GM18907 (cell line): ENCODE data around the gene NLGN4Y.
"Not testable (repeated sequence)": the region's sequence is repeated elsewhere in the genome, so short reads cannot be mapped to it uniquely, and the experiment has no call there.

Experiments used
- ATAC-seq: cut with Tn5 transposase; IDR thresholded peaks from one replicate; pipeline ENCODE4 v1.9.1; 2021; ENCODE audit warnings: mild to moderate bottlenecking, moderate library complexity; ENCODE audit not compliant: unreplicated experiment

Gene NLGN4Y

DNA sequence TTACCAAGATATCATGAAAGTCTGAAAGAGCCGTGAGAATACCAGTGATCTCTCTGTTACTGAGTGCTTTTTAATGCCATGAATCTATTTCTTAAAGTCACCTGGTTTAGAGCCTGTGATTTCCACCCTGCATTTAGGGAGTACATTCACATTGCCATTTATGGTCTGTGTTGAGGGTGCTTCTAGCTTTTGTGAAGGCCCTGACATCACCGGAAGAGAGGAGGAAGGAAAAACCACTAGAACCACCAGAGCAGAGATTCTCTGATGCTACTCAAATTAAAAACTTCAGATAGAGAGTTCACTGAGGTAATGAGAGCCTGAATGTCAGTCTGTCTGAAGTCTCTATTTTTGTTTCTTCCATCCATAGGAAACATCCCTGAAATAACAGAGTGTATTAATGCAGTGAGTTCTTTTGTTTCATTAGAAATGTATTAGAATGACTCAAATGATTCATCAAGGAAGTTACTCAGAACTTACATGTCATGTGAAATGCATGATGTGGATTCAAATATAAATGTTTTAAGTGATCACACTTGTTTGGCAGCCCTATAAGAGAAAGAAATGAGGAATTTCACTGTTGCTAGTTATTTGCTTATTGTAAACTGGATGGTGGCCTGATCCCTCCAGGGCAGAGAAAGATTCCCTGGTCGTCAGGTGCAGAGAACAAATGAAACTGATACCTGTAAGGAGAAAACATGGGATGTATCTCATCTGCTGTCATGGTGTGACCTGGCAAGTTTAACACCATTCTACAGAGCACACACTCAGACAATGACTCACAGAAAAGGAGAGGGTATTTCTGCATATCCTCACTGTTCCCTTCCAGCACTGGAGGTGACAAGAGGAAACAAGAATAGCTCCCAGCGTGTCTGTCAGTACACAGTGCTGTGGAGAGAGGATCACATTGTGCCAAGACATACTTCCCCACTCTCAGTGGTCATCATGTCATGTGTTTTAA lies 310.1 kb downstream of the NLGN4Y start:
- ATAC-seq, result no peak

DNA sequence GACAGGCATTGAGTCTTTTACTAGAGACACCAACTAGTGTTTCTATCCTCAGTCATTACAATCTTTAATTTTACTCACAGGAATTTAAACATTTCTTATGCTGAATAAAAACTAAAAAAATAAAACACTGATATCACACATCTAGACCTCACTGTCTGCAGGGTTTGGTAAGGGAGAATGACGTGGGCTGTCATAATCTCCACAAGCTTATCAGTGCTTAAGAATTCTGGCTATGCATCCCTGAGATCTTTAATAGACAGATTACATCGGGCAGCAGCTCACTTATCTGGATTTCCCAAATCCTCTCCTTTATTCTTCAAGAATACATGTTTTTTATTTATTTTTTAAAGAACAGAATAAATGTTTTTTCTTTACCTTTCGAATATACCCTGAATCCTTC lies 313.1 kb downstream of the NLGN4Y start:
- no peak for ATAC-seq

DNA sequence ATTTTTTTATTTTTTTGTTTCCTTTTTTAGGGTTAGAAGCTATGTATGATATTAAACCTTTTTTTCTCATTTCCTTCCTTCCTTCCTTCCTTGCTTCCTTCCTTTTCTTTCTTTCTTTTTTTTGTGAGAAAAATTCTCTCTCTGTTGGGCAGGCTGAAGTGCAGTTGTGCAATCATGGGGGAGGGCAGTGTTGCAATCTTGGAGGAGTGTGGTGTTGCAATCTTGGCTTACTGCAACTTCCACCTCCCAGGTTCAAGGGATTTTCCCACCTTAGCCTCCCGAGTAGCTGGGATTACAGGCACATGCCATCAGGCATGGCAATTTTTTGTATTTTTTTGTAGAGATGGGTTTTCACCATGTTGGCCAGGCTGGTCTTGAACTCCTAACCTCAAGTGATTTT lies 326.4 kb downstream of the NLGN4Y start:
- ATAC-seq, result no peak

DNA sequence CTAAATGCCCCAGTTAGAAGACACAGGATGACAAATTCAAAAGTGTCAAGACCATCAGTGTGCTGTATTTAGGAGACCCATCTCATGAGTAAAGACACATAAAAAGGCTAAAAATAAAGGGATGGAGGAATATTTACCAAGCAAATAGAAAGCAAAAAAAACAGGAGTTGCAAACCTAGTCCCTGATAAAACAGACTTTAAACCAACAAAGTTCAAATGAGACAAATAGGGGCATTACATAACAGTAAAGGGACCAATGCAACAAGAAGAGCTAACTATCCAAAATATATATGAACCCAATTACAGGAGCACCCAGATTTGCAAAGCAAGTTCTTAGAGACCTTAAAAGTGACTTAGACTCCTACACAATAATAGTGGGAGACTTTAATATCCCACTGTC lies 336.1 kb downstream of the NLGN4Y start:
- no peak for ATAC-seq

DNA sequence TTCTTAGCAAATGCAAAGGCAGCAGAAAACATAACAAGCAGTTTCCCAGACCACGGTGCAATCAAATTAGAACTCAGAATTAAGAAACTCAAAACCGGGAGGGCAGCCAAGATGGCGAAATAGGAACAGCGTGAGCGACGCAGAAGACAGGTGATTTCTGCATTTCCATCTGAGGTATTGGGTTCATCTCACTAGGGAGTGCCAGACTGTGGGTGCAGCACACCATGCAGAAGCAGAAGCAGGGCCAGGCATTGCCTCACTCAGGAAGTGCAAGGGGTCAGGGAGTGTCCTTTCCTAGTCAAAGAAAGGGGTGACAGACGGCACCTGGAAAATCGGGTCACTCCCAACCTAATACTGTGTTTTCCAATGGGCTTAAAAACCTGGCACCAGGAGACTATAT lies 336.7 kb downstream of the NLGN4Y start:
- ATAC-seq, result not testable (repeated sequence)

DNA sequence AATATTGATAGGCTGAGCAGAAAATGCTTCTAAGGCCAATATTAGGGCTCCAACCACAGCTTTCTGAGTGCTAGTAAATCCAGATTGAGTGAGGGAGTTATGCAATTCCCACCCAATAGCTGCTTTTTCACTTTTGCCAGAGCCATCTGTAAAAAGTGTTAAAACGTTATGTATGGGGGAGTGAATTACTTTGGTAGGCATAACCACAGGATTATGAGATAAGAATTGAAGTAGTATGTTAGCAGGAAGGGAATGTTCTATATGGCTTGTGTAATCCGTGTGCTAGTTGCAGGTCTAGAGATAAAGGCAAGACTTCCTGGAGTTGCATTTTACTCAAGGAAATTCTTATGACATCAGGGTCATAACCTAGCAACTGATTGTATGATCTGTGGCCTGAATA lies 347.6 kb downstream of the NLGN4Y start:
- no peak for ATAC-seq
